Stimulated activated CD4-positive, alpha-beta T cell treated with anti-CD3 and anti-CD28 coated beads, TNF-alpha, amount 100 ng/mL, for 48 hours (primary cell): Measurements from ENCODE around the gene ID1.
"Not testable (repeated sequence)": the region's sequence is repeated elsewhere in the genome, so short reads cannot be mapped to it uniquely, and the experiment has no call there.

Experiments used
- DNase-seq, 3 donors: peaks; one replicate each; pipeline ENCODE4 v3.0.0-alpha.2; 2020; ENCODE audit warnings: low read depth in 3 of 3

Gene ID1

DNA sequence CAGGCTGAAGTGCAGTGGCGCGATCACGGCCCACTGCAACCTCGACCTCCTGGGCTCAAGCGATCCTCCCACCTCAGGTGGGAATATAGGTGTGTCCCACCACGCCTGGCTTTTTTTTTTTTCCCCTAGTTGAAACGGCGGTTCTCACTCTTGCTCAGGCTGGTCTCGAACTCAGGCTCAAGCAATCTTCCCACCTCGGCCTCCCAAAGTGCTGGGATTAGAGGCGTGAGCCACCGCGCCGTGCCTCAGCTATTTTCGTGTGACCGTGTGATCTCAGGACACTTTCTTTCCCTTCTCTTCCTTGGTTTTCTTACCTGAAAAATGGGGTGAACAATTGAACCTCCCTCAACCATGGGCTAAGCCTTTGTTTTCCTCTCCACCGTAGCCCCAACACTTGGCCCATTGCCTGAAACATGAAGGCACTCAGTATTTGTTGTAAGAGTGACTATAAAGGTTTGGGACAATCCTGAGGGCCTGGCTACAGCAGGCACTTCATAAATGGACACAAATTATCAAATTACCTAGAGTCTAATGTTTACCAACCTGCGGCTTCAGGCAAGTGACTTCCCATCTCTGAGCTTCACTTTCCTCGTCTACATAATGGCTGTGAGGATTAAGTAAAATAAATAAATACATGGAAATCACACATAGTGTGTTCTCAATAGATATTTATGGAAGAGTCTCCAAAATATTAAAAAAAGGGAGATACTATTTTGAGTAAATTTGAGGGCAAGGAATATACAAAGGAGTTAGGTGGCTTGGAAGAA lies 31.4 kb upstream of the ID1 start:
- DNase-seq: no peak

DNA sequence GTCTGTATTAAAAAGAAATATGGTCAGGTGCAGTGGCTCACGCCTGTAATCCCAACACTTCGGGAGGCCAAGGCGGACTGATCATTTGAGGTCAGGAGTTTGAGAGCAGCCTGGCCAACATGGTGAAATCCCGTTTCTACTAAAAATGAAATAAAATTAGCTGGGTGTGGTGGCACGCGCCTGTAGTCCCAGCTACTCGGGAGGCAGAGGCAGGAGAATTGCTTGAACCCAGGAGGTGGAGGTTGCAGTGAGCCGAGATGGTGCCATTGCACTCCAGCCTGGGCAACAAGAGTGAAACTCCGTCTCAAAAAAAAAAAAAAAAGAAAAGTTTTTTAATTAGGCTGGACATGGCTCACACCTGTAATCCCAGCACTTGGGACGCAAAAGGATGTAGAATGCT lies 30.1 kb upstream of the ID1 start:
- DNase-seq: not testable (repeated sequence)

DNA sequence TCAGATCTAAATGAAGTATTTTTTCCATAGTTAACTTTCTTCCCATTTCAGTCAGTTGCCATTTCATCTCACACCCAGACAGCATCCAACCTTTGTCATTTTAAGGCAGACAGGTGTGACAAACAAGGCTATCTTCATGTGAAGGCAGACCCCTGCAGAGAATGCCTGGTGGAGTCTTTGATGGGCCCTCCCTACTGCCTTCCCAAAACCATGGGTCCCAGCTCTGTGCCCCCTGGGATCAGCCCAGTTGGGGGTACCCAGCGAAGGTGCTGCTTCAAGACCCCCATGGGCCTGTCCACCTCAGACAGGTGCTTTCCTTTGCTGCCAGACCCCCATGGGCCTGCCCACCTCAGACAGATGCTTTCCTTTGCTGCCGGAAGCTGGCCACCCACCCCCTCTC lies 28.3 kb upstream of the ID1 start:
- no peak for DNase-seq

DNA sequence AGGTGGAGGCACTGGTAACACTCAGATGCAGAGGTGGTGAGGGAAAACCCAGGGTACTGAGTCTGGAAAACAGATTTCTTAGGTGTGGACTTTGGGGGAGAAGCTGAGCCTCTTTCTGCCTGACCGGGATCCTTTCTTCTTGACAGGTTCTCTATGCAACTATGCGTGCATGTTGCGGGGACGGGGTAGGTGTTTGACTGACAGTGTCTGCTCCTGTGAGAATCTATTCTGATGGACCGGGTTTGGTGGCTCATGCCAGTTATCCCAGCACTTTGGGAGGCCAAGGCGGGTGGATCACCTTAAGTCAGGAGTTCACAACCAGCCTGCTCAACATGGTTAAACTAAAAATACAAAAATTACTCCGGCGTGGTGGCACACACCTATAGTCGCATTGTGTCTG lies 27.9 kb upstream of the ID1 start:
- no peak for DNase-seq

DNA sequence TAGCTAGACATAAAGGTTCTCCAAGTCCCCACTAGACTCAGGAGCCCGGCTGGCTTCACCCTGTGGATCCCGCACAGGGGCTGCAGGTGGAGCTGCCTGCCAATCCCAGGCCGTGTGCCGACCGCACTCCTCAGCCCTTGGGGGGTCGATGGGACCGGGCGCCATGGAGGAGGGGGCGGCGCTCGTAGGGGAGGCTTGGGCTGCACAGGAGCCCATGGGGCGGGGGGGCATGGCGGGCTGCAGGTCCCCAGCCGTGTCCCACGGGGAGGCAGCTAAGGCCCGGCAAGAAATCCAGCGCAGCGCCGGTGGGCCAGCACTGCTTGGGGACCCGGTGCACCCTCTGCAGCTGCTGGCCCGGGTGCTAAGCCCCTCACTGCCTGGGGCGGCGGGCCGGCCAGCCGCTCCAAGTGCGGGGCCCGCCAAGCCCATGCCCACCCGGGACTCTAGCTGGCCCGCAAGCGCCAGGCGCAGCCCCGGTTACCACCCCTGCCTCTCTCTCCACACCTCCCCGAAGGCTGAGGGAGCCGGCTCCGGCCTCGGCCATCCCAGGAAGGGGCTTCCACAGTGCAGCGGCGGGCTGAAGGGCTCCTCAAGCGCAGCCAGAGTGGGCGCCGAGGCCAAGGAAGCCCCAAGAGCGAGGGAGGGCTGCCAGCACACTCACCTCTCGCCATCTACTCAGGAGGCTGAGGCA lies 26.5 kb upstream of the ID1 start:
- DNase-seq: no peak

DNA sequence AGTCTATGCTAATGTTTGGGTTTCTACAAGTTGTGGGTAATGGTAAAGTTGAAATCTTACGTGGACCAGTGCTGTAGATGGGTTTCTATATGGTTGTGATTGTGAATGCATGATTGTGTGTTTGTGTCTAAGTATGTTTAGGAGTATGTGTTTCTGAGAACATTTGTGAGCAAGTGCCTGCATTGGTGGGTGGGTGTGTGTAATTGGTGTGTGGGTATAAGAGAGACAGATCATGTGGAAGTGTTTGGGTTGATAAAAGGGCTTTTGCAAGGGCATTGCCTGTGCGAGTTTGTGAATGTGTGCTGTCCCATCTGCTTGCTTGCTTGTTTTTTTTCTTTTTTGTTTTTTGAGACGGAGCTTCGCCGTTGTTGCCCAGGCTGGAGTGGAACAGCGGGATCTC lies 25.8 kb upstream of the ID1 start:
- DNase-seq: no peak

DNA sequence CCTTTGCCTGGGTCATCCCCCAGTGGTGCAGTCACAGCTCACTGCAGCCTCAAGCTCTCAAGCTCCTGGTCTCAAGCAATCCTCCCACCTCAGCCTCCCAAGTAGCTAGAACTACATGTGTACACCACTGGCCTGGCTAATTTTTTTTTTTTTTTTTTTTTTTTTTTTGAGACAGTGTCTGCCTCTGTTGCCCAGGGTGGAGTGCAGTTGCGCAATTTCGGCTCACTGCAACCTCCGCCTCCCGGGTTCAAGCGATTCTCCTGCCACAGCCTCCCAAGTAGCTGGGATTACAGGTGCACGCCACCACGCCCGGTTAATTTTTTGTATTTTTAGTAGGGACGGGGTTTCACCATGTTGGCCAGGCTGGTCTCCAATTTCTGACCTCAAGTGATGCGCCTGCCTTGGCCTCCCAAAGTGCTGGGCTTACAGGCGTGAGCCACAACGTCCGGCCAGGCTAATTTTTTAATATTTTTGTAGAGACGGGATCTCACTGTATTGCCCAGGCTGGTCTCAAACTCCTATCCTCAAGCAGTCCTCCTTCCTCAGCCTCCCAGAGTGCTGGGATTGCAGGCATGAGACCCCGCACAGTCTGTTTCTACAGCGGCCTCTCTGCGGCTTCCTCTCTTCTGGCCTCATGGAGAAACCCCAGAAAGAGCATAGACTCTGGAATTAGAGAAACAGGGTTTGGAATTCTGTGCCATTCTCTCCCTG lies 25.0 kb upstream of the ID1 start:
- not testable (repeated sequence) for DNase-seq

DNA sequence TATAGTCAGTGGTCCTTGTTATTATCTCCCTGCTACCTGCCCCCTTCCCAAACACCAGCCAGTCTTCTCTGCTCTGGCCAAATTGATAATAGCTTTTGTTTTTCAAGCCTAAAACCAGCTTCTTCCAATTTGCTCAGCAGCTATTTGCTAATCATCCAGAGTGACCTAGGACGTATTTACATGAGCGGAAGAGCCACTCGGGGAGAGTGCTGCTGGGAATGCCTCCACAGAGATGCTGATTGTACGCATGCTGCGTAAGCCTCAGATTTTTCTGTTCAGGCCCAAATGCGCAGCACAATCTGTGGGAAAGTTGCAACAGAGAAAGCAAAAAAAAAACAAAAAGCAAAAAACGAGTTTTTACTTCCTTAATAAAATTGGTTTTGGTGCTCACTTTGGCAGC lies 24.4 kb upstream of the ID1 start:
- no peak for DNase-seq

DNA sequence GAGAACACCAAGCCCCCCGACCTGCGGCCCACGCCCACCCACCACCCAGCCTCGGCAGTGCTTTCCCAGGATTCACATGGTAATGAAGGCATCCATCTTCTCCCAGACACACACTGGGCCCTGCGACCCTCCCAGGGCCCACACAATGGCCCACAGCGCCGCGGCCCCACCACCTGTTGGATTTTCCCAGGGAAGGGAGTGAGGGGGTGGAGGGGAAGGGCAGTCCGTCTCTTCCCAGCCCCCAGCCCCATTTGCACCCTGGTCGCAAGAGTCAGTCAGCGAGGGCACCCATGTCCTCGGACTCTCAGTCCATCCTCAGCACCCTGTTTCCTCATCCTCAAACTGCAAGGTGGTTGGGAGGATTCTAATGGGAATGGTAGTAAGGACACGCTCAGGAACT lies 23.7 kb upstream of the ID1 start:
- no peak for DNase-seq

DNA sequence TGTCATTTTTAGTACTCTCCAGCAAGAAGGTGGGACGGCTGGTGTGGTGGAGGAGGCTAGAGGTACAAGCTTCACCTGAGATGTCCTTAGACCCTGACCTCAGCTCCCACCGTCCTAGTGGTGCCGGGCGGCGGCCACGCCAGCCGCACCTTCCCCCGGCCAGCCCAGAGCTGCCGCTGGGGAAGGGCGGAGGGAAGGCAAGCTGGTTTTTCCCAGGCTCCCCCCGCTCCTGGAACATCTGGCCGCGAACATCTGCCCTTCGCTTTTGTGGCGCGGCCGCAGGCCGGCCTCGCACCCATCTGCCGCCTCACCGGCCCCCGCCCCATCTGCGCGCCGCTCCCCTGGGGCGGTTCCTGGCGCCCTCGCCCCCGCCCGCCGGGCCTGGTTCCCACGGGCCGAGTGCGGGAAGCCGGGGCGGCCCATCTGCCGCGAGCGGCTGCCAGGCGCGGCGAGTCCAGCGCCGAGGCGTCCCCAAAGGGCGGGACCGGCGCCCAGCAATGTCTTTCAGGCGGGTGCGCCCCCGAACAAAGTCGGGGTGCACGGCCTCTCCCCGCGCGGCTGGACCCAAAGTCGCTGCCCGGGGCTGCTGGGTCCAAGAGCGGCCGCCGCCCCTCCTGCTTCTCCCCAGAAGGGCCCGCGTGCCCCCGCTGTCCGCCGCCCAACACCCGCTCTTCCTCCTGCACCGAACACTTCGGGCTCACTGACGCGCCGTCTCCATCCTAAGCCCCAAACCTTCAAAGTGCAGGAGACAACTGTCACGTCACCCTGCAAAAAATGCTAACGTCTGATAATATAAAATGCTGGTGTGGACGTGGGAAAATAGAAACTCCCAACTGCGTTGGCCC lies 17.3 kb upstream of the ID1 start:
- DNase-seq: no peak

DNA sequence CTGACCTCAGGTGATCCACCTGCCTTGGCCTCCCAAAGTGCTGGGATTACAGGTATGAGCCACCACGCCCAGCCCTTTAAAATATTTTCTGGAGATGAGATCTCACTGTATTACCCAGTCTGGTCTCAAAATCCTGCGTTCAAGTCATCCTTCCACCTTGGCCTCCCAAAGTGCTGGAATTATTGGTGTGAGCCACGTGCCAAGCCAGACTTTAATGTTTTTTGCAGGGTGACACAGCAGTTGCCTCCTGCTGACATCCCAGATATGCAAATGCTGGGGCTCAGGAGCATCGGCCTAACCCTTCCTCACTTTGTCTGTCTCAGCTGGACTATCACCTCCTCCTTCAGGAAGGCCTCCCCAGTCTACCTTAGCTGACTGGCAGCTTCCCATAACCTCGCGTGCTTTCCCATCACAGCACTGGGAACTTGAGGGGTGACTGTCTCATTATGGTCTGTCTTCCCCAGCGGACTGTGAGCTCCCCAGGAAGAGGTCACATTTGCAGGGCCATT lies 14.3 kb upstream of the ID1 start:
- no peak for DNase-seq

DNA sequence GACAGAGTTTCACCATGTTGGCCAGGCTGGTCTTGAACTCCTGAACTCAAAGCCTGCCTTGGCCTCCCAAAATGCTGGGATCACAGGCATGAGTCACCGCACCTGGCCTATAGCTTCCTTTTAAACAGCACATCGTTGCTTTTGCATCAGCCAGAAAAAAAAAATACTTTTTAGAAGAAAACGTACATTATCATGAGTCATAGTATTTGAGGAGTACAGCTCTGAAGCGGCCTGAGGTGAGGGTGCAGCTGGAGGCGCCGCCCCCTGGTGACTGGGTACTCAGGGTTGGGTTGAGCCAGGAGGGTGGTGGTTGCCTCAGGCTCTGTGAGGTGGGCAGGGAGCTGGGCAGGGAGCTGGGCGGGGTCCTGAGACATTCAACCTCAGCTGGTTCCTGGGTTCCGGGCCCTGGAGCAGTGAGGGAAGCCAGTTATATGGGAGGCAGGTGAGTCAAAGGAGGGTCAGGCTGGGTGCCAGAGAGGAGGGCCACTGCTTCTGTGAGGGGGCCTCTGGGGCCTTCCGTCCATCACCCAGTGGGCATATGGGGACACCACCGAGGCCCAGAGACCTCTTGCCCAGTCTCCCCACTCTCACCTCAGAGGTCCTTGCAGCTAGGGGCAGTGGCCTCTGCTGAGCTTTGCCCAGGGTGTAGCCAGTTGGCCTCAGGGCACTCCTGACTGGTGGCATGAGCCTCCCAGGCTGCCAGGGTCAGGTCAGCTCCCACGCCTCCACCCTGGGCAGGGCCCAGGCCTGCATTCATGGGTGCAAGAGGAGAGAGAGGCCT lies 11.7 kb upstream of the ID1 start:
- no peak for DNase-seq

DNA sequence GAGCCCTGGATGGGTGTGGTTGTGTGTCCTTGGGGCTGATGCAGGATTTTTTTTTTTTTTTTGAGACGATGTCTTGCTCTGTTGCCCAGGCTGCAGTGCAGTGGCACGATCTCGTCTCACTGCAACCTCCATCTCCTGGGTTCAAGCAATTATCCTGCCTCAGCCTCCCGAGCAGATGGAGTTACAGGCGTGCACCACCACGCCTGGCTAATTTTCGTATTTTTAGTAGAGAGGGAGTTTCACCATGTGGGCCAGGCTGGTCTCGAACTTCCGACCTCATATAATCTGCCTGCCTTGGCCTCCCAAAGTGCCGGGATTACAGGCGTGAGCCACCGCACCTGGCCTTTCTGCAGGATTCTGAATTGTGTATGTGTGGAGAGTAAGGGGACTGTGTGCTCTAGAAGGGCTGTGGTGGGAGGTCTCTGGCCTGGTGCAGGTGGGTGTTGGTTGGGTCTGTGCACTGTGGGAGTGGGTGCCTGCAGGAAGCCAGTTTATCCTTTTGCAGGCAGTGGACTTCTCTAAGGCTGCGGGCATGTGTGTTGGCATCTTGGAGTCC lies 11.0 kb upstream of the ID1 start:
- DNase-seq: no peak

DNA sequence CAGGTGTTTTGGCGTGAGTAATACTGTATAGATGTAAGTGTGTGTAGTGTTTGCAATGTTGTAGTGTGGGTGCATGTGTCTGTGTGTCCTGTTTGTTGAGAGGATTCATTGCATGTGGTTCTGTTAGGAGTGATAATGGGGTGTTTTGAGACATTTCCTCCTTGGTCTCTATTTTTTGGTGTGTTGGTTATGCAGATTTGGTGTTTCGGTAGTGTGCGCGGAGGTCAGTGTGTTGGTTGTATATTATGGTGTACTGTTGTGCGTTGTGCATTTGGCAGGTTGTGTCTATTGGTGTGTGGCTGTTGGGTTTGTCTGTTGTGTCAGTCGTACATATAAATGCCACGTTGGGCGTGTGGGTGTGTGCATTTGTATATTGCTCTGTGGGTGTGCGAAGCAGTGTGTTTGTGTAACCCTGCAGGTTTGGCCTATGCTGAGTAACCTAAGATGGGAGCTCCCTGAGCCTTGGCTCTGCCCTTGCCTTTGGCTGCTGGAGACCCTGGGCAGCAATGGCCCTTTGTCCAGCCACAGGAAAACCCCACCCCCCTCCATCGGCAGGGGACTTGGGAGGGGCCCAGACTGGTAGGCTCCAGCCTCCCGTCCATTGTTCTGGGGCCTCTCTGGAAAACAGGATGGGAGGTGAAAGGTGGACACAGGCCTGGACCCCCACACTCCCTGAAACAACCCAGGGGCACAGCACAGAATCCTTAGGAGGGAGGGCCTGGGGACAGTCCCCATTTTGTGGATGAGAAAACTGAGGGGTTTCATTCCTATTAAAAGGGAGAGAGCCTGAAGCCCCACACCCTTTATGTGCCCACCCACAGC lies 10.3 kb upstream of the ID1 start:
- no peak for DNase-seq

DNA sequence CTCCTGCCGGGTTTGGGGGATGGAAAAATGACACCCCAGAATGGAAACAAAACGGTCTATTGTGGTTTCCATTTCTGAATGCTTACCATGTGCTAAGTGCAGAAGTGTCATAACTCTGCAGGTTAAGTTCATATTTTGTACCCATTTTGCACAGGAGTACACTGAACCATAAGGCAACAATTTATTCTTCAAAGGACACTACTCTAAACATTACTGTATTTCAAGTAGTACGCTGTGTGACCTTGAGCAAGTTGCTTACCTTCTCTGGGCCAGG lies 9.8 kb upstream of the ID1 start:
- no peak for DNase-seq

DNA sequence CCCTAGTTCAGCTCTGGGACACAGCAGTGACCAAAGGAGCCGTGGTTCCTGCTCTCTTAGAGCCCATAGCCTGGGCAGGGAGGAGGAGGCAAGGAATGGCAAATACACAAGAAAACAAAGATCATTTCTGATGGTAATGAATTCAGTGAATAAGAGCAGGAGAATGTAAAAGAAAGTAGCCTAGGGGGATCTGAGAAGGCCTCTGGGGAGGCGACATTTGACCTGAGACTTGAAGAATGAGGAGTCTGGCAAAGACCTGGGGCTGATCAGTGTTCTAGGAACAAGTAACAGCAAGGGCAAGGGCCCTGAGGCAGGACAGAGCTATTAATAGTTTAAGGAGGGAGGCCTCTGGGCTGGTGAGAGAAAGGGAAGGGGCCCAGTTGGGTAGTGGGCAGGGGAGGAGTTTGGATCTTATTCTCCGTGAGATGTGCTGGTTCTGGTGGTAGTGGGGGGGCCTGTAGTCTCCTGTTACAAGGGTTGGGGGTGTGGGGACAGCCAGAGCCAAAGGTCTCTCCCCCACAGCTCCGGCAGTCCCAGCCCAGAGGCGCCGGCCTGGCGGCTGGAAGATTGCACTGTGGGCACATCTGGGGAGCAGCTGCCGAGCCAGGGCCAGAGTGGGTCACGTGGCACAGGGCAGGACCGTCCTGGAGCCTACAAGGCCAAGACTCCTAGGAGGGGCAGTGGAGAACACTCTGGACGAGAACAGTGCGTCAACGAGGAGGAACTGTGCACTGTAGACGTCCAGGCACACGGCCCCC lies 9.3 kb upstream of the ID1 start:
- no peak for DNase-seq

DNA sequence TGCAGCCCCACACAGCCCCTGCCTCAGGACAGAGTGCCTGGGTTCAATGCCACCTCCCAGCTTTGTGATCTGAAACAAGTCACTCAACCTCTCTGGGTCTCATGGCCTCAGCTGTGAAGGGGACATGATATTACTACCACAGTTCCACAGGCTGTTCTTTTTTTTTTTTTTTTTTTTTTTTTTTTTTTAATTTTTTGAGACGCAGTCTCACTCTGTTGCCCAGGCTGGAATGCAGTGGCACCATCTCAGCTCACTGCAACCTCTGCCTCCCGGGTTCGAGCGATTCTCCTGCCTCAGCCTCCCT lies 8.7 kb upstream of the ID1 start:
- DNase-seq: not testable (repeated sequence)

DNA sequence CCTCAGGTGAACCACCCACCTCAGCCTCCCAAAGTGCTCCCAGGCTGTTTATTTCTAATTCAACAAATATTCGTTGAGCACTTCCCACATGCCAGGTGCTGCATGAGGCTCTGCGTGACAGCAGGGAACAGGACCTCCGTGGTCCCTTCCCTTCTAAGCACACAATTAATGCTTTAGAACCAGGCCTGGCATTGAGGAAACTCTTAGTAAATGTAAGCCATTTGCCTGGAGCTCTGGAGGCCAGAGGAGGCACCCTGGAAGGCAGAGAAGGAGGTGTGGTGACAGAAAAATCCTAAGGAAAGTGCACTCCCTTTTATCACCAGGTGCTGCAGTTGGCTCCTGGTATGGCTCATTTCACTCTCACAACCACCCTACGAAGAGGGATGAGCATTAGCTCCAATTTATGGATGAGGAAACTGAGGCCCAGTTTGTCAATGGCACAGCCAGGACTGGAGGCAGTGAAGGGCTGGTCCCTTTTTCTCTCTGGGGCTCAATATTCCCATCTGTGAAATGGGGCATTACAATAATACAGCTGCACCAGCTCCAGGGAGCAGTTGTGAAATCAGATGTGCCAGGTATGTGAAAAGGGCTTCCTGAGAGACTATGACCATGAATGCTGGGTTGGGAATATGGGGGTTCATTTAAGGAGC lies 8.1 kb upstream of the ID1 start:
- no peak for DNase-seq

DNA sequence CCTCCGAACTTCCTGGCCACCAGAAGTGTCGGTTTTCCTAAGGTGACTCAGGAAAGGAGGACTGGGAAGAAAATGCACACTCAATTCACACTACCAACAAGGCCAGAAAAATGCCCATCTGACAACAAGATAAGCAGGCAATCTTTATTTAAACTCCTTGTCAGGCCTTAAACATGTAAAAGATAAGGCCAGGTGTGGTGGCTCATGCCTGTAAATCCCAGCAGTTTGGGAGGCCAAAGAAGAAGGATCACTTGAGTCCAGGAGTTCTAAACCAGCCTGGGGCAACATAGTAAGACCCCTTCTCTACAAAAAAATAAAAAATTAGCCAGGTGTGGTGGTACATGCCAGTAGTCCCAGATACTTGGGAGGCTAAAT lies 7.6 kb upstream of the ID1 start:
- DNase-seq: no peak
